KOPT-K1 (cell line): ENCODE results near the gene RAPGEF5.

ENCODE experiments used
- H3K27ac ChIP-seq: fragments of 200-600 bp; sonication (generic); 2 replicates; pipeline ENCODE4 v1.5.1; 2016; ENCODE audit warnings: antibody characterized with exemption, mild to moderate bottlenecking, low read depth, low read length; ENCODE audit not compliant: poor library complexity, severe bottlenecking
- H3K36me3 ChIP-seq: fragments of 200-600 bp; sonication (generic); 2 replicates; pipeline ENCODE4 v1.5.1; 2017; ENCODE audit warnings: antibody characterized with exemption, mild to moderate bottlenecking, low read length, moderate library complexity; ENCODE audit not compliant: insufficient read depth
- H3K9me3 ChIP-seq: fragments of 200-600 bp; sonication (generic); 2 replicates; pipeline ENCODE4 v1.5.1; 2017; ENCODE audit warnings: antibody characterized with exemption, low read length, mild to moderate bottlenecking; ENCODE audit not compliant: insufficient read depth, poor library complexity, severe bottlenecking

The RAPGEF5 gene

GRCh38 chr7:22320416-22320815 is 36.5 kb downstream of the RAPGEF5 start:
- Histone ChIP-seq H3K9me3 (no peaks in the 10 kb centered on the region), H3K27ac (no peak overlapping the region), H3K36me3 (no peaks in the 10 kb centered on the region)

- H3K9me3 ChIP-seq = no peaks in the 10 kb centered on the region
- H3K27ac ChIP-seq = no peak overlapping the region
- H3K36me3 ChIP-seq = peaks cover 5% of the 10 kb centered on the region
Observed at GRCh38 chr7:22319424-22320403, 37.2 kb downstream of the RAPGEF5 start.

- peaks cover 19% of the 10 kb centered on the region for H3K36me3 ChIP-seq
- no peaks in the 10 kb centered on the region for H3K9me3 ChIP-seq
- H3K27ac ChIP-seq = no peak overlapping the region
Observed at GRCh38 chr7:22318376-22318775, 38.6 kb downstream of the RAPGEF5 start.

- Histone ChIP-seq H3K27ac (no peak overlapping the region), H3K36me3 (peaks cover 26% of the 10 kb centered on the region), H3K9me3 (no peaks in the 10 kb centered on the region)
Observed at GRCh38 chr7:22317632-22318031, 39.3 kb downstream of the RAPGEF5 start.

- Histone ChIP-seq H3K36me3 (peaks cover 33% of the 10 kb centered on the region), H3K9me3 (no peaks in the 10 kb centered on the region), H3K27ac (no peak overlapping the region)
Observed at GRCh38 chr7:22316914-22317313, 40.0 kb downstream of the RAPGEF5 start.

GRCh38 chr7:22307816-22308215 is 49.1 kb downstream of the RAPGEF5 start:
- peaks cover 85% of the 10 kb centered on the region for H3K36me3 ChIP-seq

GRCh38 chr7:22305706-22306105 is 51.2 kb downstream of the RAPGEF5 start:
- H3K9me3 ChIP-seq = peaks cover 18% of the 10 kb centered on the region
- H3K36me3 ChIP-seq = peaks cover 86% of the 10 kb centered on the region
- no peak overlapping the region for H3K27ac ChIP-seq

More at GRCh38 chr7:22307816-22308215, 49.1 kb downstream of the RAPGEF5 start:
- H3K9me3 ChIP-seq = peaks cover 18% of the 10 kb centered on the region
- H3K27ac ChIP-seq = no peak overlapping the region

- H3K9me3 ChIP-seq = peaks cover 15% of the 10 kb centered on the region
- peaks cover 71% of the 10 kb centered on the region for H3K36me3 ChIP-seq
- H3K27ac ChIP-seq = no peak overlapping the region
Observed at GRCh38 chr7:22302951-22303423, 54.0 kb downstream of the RAPGEF5 start.

GRCh38 chr7:22302193-22302592 is 54.8 kb downstream of the RAPGEF5 start:
- peaks cover 7% of the 10 kb centered on the region for H3K9me3 ChIP-seq
- no peak overlapping the region for H3K27ac ChIP-seq
- peaks cover 68% of the 10 kb centered on the region for H3K36me3 ChIP-seq

- no peak overlapping the region for H3K27ac ChIP-seq
- H3K36me3 ChIP-seq = peaks cover 68% of the 10 kb centered on the region
- peaks cover 3% of the 10 kb centered on the region for H3K9me3 ChIP-seq
Observed at GRCh38 chr7:22301790-22302189, 55.2 kb downstream of the RAPGEF5 start.

- no peak overlapping the region for H3K27ac ChIP-seq
- peaks cover 65% of the 10 kb centered on the region for H3K36me3 ChIP-seq
Observed at GRCh38 chr7:22300839-22301238, 56.1 kb downstream of the RAPGEF5 start.

GRCh38 chr7:22296916-22297315 is 60.0 kb downstream of the RAPGEF5 start:
- H3K36me3 ChIP-seq = peaks cover 34% of the 10 kb centered on the region
- no peaks in the 10 kb centered on the region for H3K9me3 ChIP-seq
- H3K27ac ChIP-seq = no peak overlapping the region

More at GRCh38 chr7:22300839-22301238, 56.1 kb downstream of the RAPGEF5 start:
- H3K9me3 ChIP-seq = no peaks in the 10 kb centered on the region

- Histone ChIP-seq H3K27ac (no peak overlapping the region), H3K9me3 (no peaks in the 10 kb centered on the region), H3K36me3 (peaks cover 33% of the 10 kb centered on the region)
Observed at GRCh38 chr7:22296265-22296566, 60.7 kb downstream of the RAPGEF5 start.

GRCh38 chr7:22295402-22296264 is 61.3 kb downstream of the RAPGEF5 start:
- Histone ChIP-seq H3K9me3 (no peaks in the 10 kb centered on the region), H3K36me3 (peaks cover 33% of the 10 kb centered on the region), H3K27ac (no peak overlapping the region)

GRCh38 chr7:22292531-22292930 is 64.4 kb downstream of the RAPGEF5 start:
- H3K9me3 ChIP-seq = no peaks in the 10 kb centered on the region
- H3K36me3 ChIP-seq = peaks cover 44% of the 10 kb centered on the region
- peak overlapping the region; percentile 26 for H3K27ac ChIP-seq
